OCI-LY7 (cell line): ENCODE results near the gene STRADA. TPM values are rescaled to one million over a fixed set of nuclear protein-coding genes. Genes with fewer than 3 reads are reported as not detected.

Source experiments
- BruUV-seq: library from RNA; stranded (reverse); fragments of 400-500 nt; replicated peaks from 2 replicates; lab custom pipeline; 2021; lab: Mats Ljungman, UMichigan
- CTCF ChIA-PET: fragments of 300-600 bp; sonication (Branson Sonifier 250); formaldehyde crosslinking; loops from one replicate; lab custom pipeline; 2022; ENCODE audit warnings: antibody characterized with exemption; ENCODE audit not compliant: unreplicated experiment; lab: Charles Lee
- POLR2A ChIA-PET: fragments of 300-600 bp; sonication (Branson Sonifier 250); formaldehyde crosslinking; loops from one replicate; lab custom pipeline; 2022; ENCODE audit warnings: antibody characterized with exemption; lab: Charles Lee
- DNase-seq: peaks from one replicate; pipeline ENCODE4 v3.0.0-alpha.2; 2015; ENCODE audit warnings: low spot score
- H2AFZ ChIP-seq: fragments of 200-600 bp; sonication (generic), shearing (Covaris generic); 2 replicates; pipeline ENCODE4 v1.6.1; 2014; ENCODE audit warnings: mild to moderate bottlenecking, antibody characterized with exemption, low read length, moderate library complexity
- H3K27ac ChIP-seq: fragments of 200-600 bp; sonication (generic); 2 replicates; pipeline ENCODE4 v1.5.1; 2014; ENCODE audit warnings: mixed run types, low read depth, mild to moderate bottlenecking, moderate library complexity, low read length, inconsistent platforms; ENCODE audit not compliant: poor library complexity, severe bottlenecking
- H3K36me3 ChIP-seq: fragments of 200-600 bp; sonication (generic); 2 replicates; pipeline ENCODE4 v1.6.1; 2014; ENCODE audit warnings: mild to moderate bottlenecking, antibody characterized with exemption, low read length, moderate library complexity, mixed read lengths; ENCODE audit not compliant: insufficient read depth
- H3K4me1 ChIP-seq: fragments of 200-600 bp; sonication (generic); 2 replicates; pipeline ENCODE4 v1.5.1; 2014; ENCODE audit warnings: mild to moderate bottlenecking, low read length; ENCODE audit not compliant: insufficient read depth, poor library complexity, severe bottlenecking
- H3K4me2 ChIP-seq: fragments of 200-600 bp; sonication (generic); 2 replicates; pipeline ENCODE4 v1.6.1; 2014; ENCODE audit warnings: mild to moderate bottlenecking, low read length
- H3K4me3 ChIP-seq: fragments of 200-600 bp; sonication (generic); 2 replicates; pipeline ENCODE4 v1.5.1; 2014; ENCODE audit warnings: mild to moderate bottlenecking, low read depth, low read length; ENCODE audit not compliant: poor library complexity, severe bottlenecking
- H3K79me2 ChIP-seq: fragments of 200-600 bp; sonication (generic); 2 replicates; pipeline ENCODE4 v1.6.1; 2016; ENCODE audit warnings: low read depth, mild to moderate bottlenecking, low read length, moderate library complexity, mixed read lengths; ENCODE audit not compliant: insufficient read depth
- H3K9me2 ChIP-seq: fragments of 200-600 bp; sonication (generic); 2 replicates; pipeline ENCODE4 v1.6.1; 2016; ENCODE audit warnings: mild to moderate bottlenecking, low read length, mixed read lengths; ENCODE audit not compliant: insufficient read depth
- H3K9me3 ChIP-seq: fragments of 200-600 bp; sonication (generic); 2 replicates; pipeline ENCODE4 v1.6.1; 2014; ENCODE audit warnings: mild to moderate bottlenecking, mixed run types, low read length, mixed read lengths
- H4K20me1 ChIP-seq: fragments of 200-600 bp; sonication (generic); 2 replicates; pipeline ENCODE4 v1.6.1; 2014; ENCODE audit warnings: mild to moderate bottlenecking, antibody characterized with exemption, low read length, moderate library complexity, mixed read lengths; ENCODE audit not compliant: insufficient read depth
- EZH2phosphoT487 ChIP-seq: fragments of 200-600 bp; sonication (generic); IDR thresholded peaks from 2 replicates; pipeline ENCODE4 v1.6.1; 2018; ENCODE audit warnings: low read depth, borderline replicate concordance, mild to moderate bottlenecking, mixed run types, antibody characterized with exemption, low read length, moderate library complexity, mixed read lengths
- intact Hi-C: fragments of 100-400 bp; cut with micrococcal nuclease; formaldehyde crosslinking; loops from one replicate; pipeline ENCODE4 v1.10.0; 2022; ENCODE audit not compliant: unreplicated experiment
- total RNA-seq, 2 experiments: library from RNA; depleted of rRNA in 1 of 2; stranded (reverse); fragments of >200 nt in 1 of 2; shearing (Covaris generic) in 1 of 2; gene quantifications; 2 replicates each; pipeline ENCODE4 v1.2.3, GENCODE V29; 2014 to 2022
- TF ChIP-seq, protein P1 (sequence below): fragments of 200-600 bp; sonication (generic); conservative IDR thresholded peaks from 2 replicates; pipeline ENCODE4 v1.5.1; 2014; ENCODE audit warnings: mild to moderate bottlenecking, antibody characterized with exemption, low read length, moderate library complexity, mixed read lengths

The STRADA gene
- total RNA-seq, 2 experiments from 2014 or later: 31.9 to 68.0 TPM

DNA sequence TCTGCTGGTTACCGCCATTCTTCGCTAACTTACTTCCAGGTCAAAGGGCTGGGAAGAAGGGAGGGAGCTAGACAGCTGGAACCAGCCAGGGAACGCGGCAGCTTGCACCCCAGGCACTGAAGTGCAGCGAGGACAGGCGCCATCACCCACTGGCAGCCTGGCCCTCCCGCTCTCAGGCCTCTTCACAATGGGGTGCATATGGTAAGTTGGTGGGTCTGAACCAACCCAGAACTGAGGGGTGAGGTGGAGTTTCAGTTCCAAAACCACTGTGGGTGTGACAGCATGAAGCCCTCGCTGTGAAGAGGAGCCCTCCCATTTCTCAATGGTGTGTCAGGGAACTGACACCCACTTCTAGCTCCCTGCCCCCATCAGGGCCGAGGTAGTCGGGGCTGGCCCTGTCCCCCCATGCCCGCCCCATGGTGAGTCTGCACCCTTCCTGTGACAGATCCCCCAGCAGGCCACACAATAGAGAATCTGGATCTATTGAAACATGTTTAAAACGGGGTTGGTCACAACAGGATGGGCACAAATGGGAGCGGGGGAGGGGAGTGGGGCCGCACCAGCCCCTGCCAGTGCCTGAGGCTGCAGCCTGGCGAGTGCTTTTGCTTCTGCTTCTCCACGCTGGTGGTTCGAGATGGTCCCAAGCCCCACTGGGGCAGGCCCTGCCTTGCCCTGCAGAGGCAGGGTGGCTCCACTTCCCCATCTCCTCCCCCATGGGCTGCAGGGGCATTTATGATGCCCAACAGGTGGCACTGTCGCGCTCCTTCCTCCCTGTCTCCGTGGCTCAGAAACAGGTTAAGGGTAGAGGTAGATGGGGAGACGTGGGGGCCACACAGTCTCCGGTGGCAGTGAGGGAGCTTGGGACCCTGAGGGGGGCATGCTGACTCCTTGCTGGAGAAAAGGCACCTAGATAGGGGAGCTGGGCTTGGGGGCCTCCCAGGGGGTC is 44.0 kb downstream of the STRADA start:
- H3K4me3 ChIP-seq: peak overlapping the region; percentile 89
- BruUV-seq: TSS peak; percentile 65
- intact Hi-C loops: loop anchor here (1.0 to 5.0 kb wide), 7 partner anchors 44 to 270 kb away; partner anchors contain the start of genes CCDC47, CD79B, DCAF7 and MAP3K3
- TF ChIP-seq, protein P1, sequence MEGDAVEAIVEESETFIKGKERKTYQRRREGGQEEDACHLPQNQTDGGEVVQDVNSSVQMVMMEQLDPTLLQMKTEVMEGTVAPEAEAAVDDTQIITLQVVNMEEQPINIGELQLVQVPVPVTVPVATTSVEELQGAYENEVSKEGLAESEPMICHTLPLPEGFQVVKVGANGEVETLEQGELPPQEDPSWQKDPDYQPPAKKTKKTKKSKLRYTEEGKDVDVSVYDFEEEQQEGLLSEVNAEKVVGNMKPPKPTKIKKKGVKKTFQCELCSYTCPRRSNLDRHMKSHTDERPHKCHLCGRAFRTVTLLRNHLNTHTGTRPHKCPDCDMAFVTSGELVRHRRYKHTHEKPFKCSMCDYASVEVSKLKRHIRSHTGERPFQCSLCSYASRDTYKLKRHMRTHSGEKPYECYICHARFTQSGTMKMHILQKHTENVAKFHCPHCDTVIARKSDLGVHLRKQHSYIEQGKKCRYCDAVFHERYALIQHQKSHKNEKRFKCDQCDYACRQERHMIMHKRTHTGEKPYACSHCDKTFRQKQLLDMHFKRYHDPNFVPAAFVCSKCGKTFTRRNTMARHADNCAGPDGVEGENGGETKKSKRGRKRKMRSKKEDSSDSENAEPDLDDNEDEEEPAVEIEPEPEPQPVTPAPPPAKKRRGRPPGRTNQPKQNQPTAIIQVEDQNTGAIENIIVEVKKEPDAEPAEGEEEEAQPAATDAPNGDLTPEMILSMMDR: peak; percentile 85
- TF ChIP-seq EZH2phosphoT487: no peak
- peaks cover 55% of the 10 kb centered on the region for H3K36me3 ChIP-seq
- peak; percentile 91 for DNase-seq
- peaks cover 11% of the 10 kb centered on the region; the same call in 1 of the 2 replicates for H4K20me1 ChIP-seq
- H3K9me2 ChIP-seq: no peaks in the 10 kb centered on the region
- H2AFZ ChIP-seq: no peak overlapping the region
- no peaks in the 10 kb centered on the region for H3K9me3 ChIP-seq
- CTCF ChIA-PET: interaction anchor here (0.6 to 0.7 kb wide), 3 partner anchors 7 to 145 kb away, joined by 3 read pairs; no protein-coding TSS in a partner anchor
- H3K4me2 ChIP-seq: peak overlapping the region; percentile 99
- H3K27ac ChIP-seq: peak overlapping the region; percentile 95
- H3K4me1 ChIP-seq: peaks cover 61% of the 10 kb centered on the region
- POLR2A ChIA-PET: interaction anchor here (0.7 to 1.5 kb wide), 5 partner anchors 18 to 72 kb away, joined by 3 to 7 read pairs (median 5); no protein-coding TSS in a partner anchor
- peaks cover 39% of the 10 kb centered on the region for H3K79me2 ChIP-seq

DNA sequence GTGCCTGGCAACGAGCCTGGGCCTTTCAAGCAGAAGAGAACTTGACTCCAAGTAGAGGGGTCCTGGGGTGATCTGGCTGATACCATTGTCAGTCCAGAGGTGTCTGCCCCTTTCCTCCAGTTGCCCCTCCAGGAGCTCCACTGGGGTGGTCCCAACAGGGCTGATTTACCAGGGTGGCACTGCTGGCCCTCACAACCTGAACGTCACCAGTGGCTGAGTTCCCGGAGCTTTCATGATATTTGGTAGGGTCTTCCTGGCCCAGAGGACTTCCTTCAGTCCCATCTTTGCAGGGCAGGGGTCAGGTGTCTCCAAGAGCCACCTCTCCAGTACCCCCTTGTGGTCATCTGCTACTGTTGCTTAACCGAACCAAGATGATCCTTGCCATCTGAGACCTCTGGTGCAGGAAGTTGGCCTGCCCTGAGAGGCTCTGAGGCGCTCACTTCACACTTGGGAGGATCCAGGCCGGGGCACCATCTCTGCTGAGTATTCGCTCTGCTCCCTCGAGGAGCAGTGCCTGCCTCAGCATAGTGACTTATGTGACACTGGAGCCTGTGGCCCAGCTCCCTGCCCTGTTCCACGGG is 45.1 kb downstream of the STRADA start:
- Histone ChIP-seq H4K20me1 (peaks cover 11% of the 10 kb centered on the region; the same call in 1 of the 2 replicates), H3K27ac (peak overlapping the region; percentile 95), H2AFZ (no peak overlapping the region), H3K79me2 (peaks cover 30% of the 10 kb centered on the region), H3K9me2 (no peaks in the 10 kb centered on the region), H3K4me3 (peak overlapping the region; percentile 89), H3K36me3 (peaks cover 63% of the 10 kb centered on the region), H3K9me3 (no peaks in the 10 kb centered on the region), H3K4me2 (peak overlapping the region; percentile 99), H3K4me1 (peaks cover 50% of the 10 kb centered on the region)
- BruUV-seq: no TSS peak
- intact Hi-C loops: loop anchor here (5.0 kb wide), 3 partner anchors 96 to 269 kb away; partner anchors contain the start of gene CD79B
- ChIA-PET CTCF (no interaction called here), POLR2A (interaction anchor here (0.5 to 0.6 kb wide), 2 partner anchors 73 to 74 kb away, joined by 3 read pairs; partner anchors contain the start of gene MAP3K3)
- peak; percentile 84 for DNase-seq
- no peak for TF ChIP-seq EZH2phosphoT487
- TF ChIP-seq, protein P1: peak; percentile 70
